ENCODE measurements around the gene CPLX3.

The CPLX3 gene

DNA sequence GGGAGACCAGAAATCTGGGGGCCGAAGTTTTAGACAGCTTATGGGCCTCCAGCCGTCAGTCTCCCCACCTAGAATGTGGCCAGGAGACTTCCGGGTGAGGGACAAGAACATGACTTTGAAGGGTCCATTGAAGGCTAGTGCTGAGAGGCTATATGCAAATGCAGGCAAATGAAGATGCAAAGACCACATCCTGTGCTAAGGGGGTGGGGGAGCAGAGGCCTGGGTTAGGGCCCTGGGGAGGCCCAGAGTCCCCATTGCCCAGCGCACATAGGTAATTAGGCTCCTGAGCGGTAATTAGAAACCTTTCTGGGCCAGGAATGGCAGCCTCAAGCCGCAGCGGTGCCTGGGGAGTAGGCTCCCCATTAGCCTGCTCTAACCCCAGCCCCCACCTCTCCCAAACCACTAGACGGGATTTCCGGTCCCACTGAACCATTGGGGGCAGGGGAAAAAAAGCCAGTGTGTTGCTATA is 37.7 kb upstream of the CPLX3 start:
- no peak for DNase-seq

GRCh38 chr15:74789171-74789631 is 37.2 kb upstream of the CPLX3 start:
- DNase-seq = no peak

DNA sequence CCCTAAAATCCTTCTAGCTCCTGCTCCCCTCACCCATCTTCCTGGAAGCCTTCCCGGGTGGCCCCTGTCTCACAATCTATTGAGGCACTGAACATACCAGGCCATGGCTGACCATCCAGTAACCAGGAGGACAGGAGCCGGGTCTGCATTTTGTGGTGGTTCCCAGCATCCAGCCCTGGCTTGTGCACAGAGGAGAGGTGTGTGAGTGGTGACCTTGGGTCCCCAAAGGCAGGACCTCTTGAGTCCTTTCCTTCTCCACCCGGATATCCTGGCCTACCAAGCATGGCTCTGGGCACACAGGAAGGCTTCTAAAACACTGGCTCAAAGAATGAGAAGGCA is 36.7 kb upstream of the CPLX3 start:
- no peak for DNase-seq

DNA sequence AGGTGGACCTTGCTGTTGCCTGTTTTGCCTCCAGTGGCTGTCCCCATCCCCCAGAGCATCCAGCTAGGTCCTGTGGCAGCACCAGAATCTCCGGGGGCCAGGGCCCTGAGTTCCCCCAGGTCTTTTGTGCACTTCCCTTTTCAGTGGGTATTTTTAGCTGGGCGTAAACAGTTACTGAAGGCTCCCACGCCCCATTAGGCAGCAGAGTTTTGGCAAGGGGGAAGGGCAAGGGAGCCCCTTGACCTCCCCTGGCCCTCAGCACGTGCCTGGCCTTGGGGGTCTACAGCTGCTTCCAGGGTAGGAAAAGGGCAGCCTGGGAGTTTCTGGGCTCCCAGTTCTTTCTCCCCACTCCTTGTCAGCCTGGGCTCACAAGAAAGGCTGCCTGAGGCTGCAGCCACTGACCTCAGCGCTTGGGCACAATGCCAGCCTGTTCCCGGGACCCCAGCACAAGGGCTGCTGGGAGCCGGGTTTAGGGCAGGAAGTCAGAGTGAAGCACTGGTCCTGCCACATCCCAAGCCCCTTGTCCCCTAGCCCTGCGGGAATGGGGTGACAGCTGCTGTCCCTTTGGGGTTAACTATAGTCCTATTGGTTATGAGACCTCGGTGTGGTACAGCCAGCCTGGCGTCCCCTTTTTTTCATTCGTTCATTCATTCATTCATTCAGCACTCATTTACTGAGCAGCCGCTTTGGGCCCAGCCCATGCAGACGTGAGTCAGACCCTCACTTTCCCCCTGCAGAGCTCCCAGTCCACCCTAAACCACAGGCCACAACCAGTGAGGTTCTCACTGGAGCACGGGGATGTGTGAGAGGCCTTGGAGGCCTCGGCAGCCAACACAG is 36.1 kb upstream of the CPLX3 start:
- peak; percentile 39 for DNase-seq

DNA sequence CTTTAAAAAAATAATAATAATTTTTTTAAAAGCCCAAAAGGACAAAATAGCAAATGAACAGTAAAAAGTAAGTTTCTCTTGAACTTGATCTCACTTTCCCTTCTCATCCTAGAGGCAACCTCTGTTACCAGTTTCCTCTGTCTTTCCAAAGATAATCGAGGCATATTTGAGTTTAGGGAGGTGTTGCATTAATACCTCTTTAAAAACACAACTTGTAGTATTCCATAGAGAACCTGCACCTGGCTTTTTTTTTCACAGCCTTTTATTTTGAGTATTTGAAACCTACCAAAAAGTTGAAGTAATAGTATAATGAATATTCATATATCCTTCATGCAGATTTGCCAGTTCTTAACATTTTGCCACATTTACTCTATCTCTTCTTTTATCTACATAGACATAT is 35.4 kb upstream of the CPLX3 start:
- no peak for DNase-seq

DNA sequence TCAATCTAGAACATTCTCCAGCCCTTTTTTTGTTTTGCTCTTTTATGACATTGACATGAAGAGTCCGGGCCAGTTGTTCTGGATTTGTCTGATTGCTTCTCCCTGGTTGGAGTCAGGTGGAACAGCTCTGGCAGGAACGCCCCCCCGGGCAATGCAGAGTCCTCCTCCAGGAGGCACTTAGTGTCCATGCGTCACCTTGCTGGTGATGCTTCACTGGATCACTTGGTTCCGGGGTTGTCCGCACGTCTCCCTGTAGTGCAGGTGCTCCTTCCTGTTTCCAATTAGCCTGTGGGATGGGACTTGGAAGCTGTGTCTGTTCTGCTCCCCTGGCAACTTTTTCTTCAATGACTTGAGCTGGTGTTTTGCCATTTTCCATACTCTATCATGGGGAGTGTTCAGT is 34.8 kb upstream of the CPLX3 start:
- no peak for DNase-seq

DNA sequence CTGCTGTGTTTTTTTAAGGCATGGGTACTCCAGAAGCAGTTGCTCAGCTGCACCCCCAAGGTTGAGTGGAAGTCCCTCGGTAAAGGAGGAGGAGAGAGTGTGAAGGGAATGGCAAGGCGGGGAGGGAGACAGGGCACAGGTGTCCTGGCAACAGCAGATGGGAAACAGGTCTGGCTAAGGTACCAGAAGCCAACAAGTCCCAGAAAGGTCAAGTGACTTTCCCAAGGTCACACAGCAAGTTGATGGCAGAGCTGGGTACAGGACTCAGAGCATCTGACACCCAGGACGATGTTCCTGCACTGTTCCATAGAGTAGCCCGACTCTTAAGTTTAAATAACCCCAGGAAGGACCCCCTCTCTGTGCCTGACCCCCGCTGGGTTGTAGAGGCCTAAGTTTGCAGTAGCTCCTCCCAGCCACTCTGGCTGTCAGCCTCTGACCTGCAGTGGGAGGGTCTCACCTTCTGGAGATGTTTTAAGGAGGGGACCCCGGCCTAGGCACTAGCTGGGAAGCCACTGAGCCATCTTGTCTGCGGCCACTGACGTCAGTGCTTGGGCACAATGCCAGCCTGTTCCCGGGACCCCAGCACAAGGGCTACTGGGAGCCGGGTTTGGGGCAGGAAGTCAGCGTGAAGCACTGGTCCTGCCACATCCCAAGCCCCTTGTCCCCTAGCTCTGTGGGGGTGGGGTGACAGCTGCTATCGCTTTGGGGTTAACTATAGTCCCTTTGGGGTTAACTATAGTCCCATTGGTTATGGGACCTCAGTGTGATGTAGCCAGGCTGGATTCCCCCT is 34.0 kb upstream of the CPLX3 start:
- no peak for DNase-seq

DNA sequence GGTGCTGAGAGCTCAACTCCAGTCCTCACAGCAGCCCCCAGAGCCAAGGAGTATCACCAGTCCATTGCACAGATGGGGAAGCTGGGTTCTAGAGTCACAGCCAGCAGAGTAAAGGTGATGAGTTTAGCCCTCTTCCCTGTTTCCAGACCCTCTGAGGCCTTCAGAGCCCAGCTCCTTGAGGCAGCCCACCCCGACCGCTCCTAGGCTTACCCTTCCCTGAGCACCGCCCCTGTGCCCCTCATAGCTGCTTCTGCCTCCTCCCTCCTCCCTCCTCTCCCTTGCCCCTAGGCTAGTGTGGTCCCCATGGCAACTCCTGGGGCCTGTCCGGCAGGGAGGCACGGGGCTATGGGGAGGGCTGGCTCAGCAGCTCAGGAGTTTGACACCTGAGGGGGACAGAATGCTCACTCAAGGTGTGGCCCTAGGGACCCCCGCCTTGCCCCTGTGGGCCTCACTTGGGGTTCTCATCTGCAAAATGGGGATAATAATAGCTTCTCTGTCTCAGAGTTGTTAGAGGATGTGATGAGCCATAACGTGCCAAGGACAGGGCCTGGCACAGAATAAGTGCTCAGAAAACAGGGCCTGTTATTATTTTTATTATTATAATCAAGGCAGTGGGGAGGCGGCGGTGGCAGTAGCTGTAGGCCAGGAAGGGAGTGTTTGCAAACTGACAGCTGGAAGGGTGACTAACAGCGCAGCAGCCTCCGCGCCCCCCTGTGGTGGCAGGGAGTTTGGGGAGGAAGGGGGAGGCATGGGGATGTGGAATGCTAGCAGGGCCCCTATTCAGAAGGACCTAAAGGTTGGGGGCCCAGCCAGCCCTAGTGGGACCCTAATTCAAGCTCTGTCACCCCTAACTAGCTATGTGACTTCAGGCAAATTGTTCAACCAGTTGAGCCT is 33.0 kb upstream of the CPLX3 start:
- no peak for DNase-seq

- DNase-seq = no peak
These were observed 32.0 kb upstream of the CPLX3 start for GRCh38 chr15:74794248-74794969.

GRCh38 chr15:74794970-74795349 is 31.5 kb upstream of the CPLX3 start:
- DNase-seq = no peak

- DNase-seq = no peak
These were observed 30.3 kb upstream of the CPLX3 start for GRCh38 chr15:74795966-74796625.

GRCh38 chr15:74798388-74799254 is 27.8 kb upstream of the CPLX3 start:
- DNase-seq = no peak

DNA sequence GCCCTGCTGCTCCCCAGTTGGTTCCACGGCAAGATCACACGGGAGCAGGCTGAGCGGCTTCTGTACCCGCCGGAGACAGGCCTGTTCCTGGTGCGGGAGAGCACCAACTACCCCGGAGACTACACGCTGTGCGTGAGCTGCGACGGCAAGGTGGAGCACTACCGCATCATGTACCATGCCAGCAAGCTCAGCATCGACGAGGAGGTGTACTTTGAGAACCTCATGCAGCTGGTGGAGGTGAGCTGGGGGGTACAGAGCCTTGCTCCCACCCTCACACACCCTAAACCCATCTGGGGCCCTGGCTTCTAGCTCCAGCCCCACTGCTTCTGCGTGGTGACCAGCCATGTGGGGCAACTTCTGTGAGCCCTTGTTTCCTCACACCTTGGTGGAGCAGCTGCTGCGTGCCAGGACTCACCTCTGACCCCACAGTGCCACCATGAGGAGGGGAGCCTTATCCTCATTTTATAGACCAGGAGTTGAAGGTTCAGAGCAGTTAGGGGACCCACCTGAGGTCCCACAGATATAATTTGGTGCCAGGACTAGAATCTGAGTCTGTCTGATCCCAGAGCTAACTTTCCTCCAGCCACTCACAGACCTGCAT is 27.1 kb upstream of the CPLX3 start:
- no peak for DNase-seq

DNA sequence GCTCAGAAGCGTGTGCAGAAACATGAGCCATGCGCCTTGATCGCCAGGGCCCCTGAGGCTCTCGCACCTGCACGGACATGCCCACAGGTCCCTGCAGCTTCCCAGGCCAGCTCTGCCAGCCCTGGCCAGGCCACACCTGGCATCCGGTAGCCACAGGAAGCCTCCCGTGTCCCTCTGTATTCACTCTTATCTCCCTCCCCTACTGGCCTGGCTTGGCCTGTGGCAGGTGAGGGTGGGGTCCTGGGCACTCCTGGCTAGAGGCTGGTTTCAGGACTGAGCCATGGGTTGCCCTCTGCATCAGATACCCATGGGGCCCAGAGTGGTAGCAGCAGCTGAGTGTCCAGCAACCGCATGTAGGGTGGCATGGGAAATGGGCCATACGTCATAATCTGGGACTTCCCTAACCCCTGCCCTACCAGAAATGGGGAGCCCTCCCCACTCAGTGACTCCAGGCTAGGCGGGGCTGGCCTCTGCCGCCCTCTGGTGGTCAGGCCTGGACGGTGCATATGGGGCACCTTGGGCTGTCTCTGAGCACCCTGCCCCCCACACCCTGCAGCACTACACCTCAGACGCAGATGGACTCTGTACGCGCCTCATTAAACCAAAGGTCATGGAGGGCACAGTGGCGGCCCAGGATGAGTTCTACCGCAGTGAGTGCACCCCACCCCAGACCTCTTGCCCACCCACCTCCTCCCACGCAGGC is 26.4 kb upstream of the CPLX3 start:
- DNase-seq = no peak

DNA sequence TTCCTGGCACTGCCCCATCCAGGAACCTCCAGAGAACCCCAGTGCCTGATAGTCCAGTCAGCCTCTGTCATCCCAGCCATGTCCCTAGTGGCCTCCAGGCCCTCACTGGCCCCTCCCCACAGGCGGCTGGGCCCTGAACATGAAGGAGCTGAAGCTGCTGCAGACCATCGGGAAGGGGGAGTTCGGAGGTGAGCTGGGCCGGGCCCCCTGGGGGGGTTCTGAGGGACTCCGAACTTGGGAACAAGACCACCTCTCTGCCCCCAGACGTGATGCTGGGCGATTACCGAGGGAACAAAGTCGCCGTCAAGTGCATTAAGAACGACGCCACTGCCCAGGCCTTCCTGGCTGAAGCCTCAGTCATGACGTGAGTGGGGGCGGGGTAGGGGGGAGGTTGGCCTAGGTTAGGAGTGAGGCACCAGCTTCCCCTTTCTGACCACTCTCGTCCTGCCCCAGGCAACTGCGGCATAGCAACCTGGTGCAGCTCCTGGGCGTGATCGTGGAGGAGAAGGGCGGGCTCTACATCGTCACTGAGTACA is 25.8 kb upstream of the CPLX3 start:
- no peak for DNase-seq

GRCh38 chr15:74801311-74801997 is 25.0 kb upstream of the CPLX3 start:
- DNase-seq = no peak

GRCh38 chr15:74802290-74802689 is 24.1 kb upstream of the CPLX3 start:
- DNase-seq = no peak

DNA sequence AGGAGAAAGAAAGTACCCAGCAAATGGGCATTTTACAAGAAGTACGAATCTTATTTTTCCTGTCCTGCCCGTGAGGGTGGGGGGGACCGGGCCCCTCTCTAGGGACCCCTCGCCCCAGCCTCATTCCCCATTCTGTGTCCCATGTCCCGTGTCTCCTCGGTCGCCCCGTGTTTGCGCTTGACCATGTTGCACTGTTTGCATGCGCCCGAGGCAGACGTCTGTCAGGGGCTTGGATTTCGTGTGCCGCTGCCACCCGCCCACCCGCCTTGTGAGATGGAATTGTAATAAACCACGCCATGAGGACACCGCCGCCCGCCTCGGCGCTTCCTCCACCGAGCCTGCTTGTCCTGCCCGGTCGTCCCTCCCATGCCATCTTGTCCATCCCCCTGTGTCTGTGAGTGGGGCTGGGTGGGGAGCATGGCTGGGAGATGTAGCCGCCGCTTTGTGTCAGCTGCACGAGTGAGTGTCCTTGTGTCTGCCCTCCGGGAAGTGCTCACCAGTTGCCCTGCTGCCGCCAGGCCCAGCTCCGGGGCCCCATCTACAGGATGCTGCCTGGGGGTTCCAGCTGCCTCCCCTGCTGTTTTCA is 23.5 kb upstream of the CPLX3 start:
- DNase-seq = no peak

GRCh38 chr15:74804935-74805334 is 21.5 kb upstream of the CPLX3 start:
- no peak for DNase-seq
